HL-60/S4 treated with phorbol 12-myristate 13-acetate at 8.2 ng/mL for 4 days and 3 days (cell line): ENCODE measurements around the gene DNAJC1.
"Not testable (repeated sequence)": the region's sequence is repeated elsewhere in the genome, so short reads cannot be mapped to it uniquely, and the experiment has no call there.

ENCODE experiments used
- in situ Hi-C: fragments of 300-500 bp; cut with MboI; formaldehyde crosslinking; loops from 2 replicates; pipeline ENCODE4 v1.15.0; 2022; ENCODE audit warnings: low sequenced_read_pairs

The DNAJC1 gene

GRCh38 chr10:21920633-21921032 is 82.9 kb downstream of the DNAJC1 start:
- in situ Hi-C loops, result no loop called here

GRCh38 chr10:21919906-21920305 is 83.6 kb downstream of the DNAJC1 start:
- in situ Hi-C loops, result no loop called here

- in situ Hi-C loops, result no loop called here
These were observed 84.4 kb downstream of the DNAJC1 start for GRCh38 chr10:21919117-21919516.

- in situ Hi-C loops, result no loop called here
These were observed 90.9 kb downstream of the DNAJC1 start for GRCh38 chr10:21912625-21913024.

- in situ Hi-C loops, result no loop called here
These were observed 92.7 kb downstream of the DNAJC1 start for GRCh38 chr10:21910798-21911197.

- in situ Hi-C loops, result no loop called here
These were observed 96.1 kb downstream of the DNAJC1 start for GRCh38 chr10:21907436-21907835.

GRCh38 chr10:21904930-21905329 is 98.6 kb downstream of the DNAJC1 start:
- in situ Hi-C loops, result no loop called here

GRCh38 chr10:21899736-21900135 is 103.8 kb downstream of the DNAJC1 start:
- in situ Hi-C loops, result no loop called here

- in situ Hi-C loops, result no loop called here
These were observed 107.6 kb downstream of the DNAJC1 start for GRCh38 chr10:21895932-21896331.

- in situ Hi-C loops, result no loop called here
These were observed 108.7 kb downstream of the DNAJC1 start for GRCh38 chr10:21894648-21895342.

GRCh38 chr10:21891439-21891838 is 112.1 kb downstream of the DNAJC1 start:
- in situ Hi-C loops, result no loop called here

GRCh38 chr10:21889477-21890275 is 113.9 kb downstream of the DNAJC1 start:
- in situ Hi-C loops, result no loop called here

- in situ Hi-C loops, result no loop called here
These were observed 114.6 kb downstream of the DNAJC1 start for GRCh38 chr10:21888959-21889358.

- in situ Hi-C loops, result no loop called here
These were observed 117.6 kb downstream of the DNAJC1 start for GRCh38 chr10:21885940-21886339.

GRCh38 chr10:21873198-21873597 is 130.3 kb downstream of the DNAJC1 start:
- in situ Hi-C loops, result no loop called here

- in situ Hi-C loops, result not testable (repeated sequence)
These were observed 130.8 kb downstream of the DNAJC1 start for GRCh38 chr10:21872771-21873170.

- in situ Hi-C loops, result no loop called here
These were observed 132.7 kb downstream of the DNAJC1 start for GRCh38 chr10:21870849-21871248.

GRCh38 chr10:21869087-21869486 is 134.4 kb downstream of the DNAJC1 start:
- in situ Hi-C loops, result not testable (repeated sequence)

- in situ Hi-C loops, result no loop called here
These were observed 142.8 kb downstream of the DNAJC1 start for GRCh38 chr10:21860718-21861117.

- in situ Hi-C loops, result no loop called here
These were observed 145.1 kb downstream of the DNAJC1 start for GRCh38 chr10:21858455-21858854.

- in situ Hi-C loops, result no loop called here
These were observed 153.9 kb downstream of the DNAJC1 start for GRCh38 chr10:21849607-21850006.

GRCh38 chr10:21843645-21844044 is 159.9 kb downstream of the DNAJC1 start:
- in situ Hi-C loops, result no loop called here
